PC-9 (cell line): Measurements from ENCODE around the gene KIF21B.

ENCODE experiments used
- CTCF ChIP-seq: fragments of 200-600 bp; sonication (generic); conservative IDR thresholded peaks from 2 replicates; pipeline ENCODE4 v1.6.1; 2017; ENCODE audit warnings: mixed run types, antibody characterized with exemption, mild to moderate bottlenecking, moderate library complexity
- EZH2 ChIP-seq: fragments of 200-600 bp; sonication (generic); IDR thresholded peaks from 2 replicates; pipeline ENCODE4 v1.8.0; 2017; ENCODE audit warnings: antibody characterized with exemption, low read depth

- no peak for TF ChIP-seq CTCF
- TF ChIP-seq EZH2, result no peak
Measured at GRCh38 chr1:200965111-200965805, 58.3 kb downstream of the KIF21B start.
